Globus pallidus (tissue), 1 donor: ENCODE measurements around the gene VPS33B.
"Not testable (repeated sequence)": the region's sequence is repeated elsewhere in the genome, so short reads cannot be mapped to it uniquely, and the experiment has no call there.

ENCODE experiments used
- DNase-seq: peaks from one replicate; pipeline ENCODE4 v3.0.0-alpha.2; 2015; ENCODE audit warnings: low spot score

The VPS33B gene

DNA sequence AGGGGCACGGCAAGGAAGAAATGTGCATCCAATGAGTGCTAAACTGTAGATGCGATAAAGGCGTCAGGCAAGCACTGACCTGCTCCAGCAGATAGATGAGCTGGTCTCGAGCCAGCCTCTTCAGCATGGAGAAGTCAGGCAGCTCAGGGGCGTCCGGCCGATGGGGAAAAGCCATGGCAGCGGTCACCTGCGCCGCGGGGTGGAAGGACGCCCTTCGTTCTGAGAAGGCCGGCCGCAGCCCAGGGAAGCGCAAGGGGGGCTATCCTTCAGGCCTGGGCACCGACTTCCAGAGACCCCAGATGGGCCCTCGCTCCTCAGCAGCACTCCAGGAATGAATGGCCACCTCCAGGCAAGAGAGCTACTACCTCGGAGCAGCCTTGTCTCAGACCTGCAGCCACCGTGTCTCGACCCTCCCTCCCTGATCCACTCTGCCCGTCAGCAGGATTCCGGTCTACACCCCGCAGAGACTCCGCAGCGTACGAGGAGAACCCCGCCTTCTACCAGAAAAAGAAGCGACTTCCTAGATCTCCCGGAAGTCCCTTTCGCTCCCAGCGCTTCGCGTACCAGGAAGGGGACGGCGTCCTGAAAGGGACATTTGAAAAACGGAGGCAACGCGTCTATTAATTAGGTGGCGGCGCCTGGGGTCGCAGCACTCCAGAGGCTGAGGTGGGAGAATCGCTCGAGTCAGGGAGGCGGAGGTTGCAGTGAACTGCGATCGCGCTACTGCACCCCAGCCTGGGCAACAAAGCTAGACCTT lies at the start of gene VPS33B:
VPS33B (minus strand) TSS at position 520 of the 757 bp plus-strand sequence; CDS start at position 175, 345 bp downstream.
- peak; percentile 86 for DNase-seq

DNA sequence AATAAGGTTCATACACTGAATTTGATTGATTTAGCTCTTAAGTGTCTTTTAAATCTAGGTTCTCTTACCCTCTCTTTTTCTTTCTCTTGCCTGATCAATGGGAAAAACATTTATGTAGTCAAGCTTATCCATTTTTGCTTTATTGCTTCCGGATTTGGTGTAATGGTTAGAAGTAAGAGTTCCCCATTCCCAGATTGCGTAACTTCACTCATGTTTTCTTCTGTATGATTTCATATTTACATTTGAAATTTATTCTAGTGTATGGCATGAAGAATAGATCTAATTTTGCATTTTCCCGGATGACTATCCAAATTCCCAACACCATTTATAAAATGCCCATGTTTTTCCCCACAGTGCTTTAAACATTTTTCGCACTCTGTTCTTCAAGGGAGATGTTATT lies 49.8 kb upstream of the VPS33B start:
- no peak for DNase-seq

DNA sequence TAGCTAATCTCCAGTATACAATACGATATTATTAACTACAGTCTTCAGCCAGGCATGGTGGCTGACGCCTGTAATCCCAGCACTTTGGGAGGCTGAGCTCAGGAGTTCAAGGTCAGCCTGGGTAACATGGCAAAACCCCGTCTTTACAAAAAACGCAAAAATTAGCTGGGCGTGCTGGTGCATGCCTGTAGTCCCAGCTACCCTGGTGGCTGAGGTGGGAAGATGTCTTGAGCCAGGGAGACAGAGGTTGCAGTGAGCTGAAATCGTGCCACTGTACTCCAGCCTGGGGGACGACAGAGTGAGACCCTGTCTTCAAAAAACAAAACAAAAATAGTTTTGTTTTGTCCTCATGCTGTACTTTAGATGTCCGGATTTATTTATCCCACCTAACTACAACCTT lies 48.5 kb upstream of the VPS33B start:
- no peak for DNase-seq

DNA sequence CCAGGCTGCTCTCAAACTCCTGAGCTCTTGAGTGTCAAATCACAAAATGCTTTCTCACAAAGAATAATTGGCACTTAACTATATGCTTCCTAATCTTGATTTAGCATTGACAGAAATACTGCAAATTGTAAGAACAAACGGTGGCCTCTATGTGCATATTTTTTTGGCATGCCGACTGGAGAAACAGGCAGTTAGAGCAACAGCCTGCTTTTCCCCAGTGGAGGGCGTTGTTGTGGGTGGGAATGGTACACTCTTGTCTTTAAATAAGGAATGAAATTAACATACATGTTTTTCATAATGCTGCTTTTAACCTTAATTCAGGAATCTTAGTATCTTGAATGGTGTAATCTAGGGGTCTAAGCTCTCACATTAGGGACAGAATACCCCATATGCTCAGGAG lies 46.6 kb upstream of the VPS33B start:
- DNase-seq, result no peak

DNA sequence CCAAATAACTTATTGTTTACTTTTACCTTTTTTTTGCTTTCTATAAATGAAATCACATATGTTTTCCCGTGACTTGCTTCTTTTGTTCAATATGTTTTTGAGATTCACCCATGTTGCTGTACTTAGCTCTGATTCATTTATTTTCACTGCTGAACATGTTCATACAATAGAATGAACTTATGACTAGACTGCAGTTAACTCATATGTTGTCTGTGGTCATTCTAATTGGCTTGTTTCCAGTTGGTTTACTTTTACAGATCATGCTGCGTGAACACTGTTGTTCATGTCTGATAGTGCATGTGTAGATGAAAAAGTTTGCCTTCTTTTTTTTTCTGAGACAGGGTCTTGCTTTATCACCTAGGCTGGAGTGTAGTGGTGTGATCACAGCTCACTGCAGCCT lies 46.0 kb upstream of the VPS33B start:
- DNase-seq, result no peak

DNA sequence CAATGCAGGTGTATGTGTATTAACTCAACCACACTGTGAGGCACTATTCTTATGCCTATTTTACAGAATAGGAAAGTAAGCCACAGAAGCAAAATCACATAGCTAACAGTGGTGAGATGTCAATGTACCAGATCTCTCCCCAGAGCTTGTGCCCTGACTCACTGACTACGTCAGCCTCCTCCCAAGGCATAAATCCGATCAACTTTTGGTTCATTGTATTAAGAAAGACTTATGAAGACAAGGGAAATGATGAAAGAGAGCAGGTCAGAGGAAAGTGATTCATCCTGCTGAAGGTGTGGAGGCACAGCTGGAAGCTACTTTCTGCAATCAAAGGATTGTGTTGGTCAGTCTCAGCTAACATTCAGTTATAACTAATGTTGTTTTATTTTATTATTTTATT lies 44.6 kb upstream of the VPS33B start:
- DNase-seq, result no peak

DNA sequence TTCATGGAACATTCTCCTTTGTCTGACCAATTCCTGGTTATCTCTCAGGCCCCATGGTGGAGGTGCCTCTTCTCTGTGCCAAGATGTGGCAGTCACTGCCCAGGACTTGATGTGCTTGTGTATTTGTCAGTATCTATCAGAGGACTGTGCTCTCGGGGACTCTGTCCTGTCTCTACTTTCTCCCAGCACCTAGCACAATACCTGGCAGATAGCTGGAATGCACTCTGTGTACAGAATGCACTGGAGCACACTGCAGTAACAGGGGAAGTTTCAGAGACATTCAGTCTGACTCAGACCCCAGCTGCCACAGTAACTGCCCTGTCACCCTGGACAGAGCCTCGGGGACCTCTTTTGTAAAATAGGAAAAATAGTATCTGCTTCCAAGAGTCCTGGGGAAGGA lies 43.1 kb upstream of the VPS33B start:
- no peak for DNase-seq

DNA sequence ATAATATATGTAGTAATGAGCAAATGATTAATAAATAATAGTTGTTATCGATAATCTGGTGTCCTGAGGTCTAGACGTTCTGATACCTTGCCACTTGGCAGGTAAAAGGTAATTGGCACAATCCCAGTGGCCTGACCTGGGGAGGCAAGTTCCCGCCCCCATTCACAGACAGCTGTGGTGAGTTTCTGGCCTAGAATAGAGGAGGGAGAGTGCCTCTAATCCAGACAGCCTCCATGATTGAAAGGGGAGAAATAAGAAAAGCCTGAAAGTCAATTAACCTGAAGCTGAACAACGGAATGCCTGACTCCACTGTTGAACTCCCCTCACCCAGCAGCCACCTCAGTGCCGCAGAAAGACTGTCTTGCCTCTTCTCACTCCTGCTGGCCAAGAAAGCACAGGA lies 39.6 kb upstream of the VPS33B start:
- DNase-seq, result no peak

DNA sequence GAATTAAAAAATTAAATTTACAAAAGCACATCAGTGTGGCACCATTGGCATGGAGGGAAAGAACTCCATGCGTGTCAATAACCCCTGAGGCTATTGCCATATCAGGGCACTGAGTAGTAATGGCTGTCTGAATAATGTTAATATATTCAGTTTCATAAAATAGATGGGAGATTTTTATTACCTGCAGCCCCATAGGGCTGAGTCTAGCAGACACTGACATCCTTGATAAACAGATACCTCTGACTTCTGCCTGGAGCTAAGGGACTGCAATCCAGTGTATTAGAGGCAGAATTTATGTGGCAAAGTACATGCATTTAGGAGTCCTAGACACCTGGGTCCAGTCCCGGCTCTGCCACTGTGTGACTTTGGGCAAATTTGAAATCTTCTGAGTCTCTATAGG lies 38.8 kb upstream of the VPS33B start:
- no peak for DNase-seq

DNA sequence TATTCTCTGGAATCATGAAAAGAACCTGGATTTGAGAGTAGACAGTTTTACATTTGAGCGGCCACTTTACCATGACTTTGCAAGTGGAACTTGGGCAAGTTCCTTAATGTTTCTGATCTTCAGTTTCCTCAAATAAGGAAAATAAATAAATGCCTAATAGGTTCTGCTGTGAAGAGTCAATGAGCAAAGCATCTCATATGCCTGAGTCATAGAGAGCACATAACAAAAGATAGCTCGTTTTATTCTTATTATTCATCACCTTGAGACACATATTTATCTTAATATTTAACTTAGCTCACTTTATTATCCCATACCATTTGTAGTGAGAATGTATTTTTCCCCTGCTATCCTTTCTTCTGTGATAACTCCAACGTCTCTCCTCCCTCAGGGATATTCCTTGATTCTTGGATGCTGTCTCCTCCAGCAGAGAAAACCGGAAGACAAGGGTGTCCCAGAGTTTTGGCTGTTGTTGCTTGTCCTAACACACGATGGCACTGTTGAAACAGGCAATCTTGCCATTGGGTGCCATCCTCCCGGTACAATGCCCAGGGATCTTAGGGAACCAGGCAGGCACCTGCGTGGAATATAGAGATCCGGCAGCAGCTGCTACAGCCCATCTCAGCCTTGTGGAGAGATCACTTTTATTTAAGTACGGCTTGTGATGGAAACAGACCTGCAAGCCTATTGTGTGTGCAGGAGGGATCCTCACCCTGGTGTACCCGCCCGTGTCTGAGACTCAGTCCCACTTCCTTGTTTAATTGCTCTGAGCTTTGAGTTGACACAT lies 33.3 kb upstream of the VPS33B start:
- peak; percentile 75 for DNase-seq

DNA sequence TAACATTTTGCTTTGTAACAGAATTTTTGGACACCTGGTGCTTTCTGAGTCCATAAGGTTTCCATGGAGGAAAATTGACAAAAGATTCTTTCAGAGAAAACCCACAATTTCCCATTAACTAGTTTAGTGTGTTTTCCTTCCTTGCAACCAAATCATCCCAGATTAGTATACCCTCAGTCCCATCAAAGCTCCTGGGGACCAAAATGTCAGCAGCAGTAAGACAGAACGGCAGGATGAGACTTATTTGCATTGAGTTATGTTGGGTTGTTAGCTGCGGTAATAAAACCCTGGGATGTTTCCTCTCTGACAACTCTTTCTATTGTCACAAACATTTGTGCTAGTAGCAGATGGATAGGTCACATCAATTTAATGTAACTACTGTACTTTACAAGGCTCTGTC lies 32.4 kb upstream of the VPS33B start:
- no peak for DNase-seq

DNA sequence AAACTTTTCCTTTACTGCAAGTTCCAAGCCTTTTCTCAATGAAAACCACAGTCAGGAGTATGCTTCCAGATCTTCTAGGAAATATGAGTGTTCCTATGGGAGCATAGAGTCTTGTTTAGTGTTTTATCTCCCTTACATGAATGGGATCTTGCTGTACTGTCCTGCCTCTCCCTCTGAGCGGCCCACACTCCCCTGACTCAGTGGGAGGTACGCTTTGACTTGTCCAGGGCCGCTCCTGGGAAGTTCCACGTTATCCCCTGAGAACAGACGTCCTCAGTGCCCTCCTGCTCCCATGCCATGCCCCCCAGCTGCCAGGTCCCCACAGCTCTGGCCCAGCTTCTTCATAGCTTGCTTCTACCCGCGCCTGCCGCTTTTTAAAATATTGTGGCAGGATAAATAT lies 28.9 kb upstream of the VPS33B start:
- DNase-seq, result no peak

DNA sequence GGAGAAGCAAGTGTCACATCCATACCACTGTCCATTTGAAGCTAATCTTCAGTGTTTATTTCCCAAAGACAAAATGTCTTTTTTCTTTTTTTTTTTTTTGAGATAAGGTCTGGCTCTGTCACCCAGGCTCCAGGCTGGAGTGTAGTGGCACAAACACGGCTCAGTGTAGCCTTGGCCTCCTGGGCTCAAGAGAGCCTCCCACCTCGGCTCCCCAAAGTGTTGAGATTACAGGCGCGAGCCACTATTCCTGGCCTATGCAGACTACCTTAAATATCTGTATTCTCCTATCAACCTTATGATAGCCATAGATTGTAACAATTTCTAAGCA lies 27.7 kb upstream of the VPS33B start:
- no peak for DNase-seq

DNA sequence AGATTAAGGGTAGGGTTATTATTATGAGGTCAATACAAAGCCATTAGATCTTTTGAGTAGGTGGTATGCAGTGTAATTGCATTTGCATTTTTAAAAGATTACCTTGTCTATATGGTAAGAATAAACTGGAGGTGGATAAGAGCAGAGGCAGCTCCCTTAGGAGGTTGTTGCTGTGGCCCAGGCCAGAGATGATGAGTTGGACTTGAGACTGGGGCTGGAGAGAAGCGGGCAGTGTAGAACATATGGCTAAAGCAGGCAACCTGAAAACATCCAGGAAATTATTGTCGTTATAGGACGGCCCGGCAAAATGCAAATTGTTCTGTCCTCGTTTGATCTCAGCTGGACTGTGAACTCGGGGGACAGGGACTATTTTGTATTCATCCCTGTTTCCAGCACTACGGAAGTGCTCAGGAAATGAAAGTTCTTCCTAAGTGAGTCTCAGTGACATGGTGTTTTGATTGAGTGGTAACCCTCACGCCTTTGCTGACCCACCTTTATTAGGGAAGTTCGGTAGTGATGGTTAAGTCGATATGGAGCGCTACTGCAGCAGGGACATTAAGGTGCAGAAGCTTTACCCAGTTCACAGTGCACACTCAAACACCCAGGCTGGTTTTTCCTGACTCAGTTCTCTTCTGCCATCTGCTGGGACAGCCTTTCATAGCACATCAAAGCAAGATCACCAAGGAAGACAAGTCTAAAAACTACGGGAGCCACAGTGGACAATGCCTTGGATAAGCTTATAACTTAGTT lies 27.2 kb upstream of the VPS33B start:
- peak; percentile 73 for DNase-seq

DNA sequence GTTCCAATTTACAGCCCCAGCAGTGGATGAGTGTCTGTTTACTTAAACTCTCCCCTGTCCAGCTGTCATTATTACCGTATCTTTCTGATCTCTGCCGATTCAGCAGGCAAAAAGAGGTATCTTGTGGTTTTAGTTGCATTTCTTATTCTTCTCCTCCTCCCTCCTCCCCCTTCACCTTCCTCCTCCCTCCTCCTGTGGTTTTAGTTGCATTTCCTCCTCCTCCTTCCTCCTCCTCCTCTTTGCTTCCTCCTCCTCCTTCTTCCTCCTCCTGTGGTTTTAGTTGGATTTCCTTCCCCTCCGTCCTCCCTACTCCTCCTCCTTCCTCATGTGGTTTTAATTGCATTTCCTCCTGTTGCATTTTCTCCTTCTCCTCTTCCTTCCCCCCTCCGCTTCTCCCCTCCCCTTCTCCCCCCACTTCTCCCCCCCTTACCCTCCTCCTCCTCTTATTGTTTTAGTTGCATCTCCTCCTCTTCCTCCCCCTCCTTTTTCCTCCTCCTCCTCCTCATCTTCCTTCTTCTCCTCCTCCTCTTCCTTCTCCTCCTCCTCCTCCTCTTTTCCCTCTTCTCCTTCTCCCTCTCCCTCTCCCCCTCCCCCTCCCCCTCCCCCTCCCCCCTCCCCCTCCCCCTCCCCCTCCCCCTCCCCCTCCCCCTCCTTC lies 25.3 kb upstream of the VPS33B start:
- no peak for DNase-seq

DNA sequence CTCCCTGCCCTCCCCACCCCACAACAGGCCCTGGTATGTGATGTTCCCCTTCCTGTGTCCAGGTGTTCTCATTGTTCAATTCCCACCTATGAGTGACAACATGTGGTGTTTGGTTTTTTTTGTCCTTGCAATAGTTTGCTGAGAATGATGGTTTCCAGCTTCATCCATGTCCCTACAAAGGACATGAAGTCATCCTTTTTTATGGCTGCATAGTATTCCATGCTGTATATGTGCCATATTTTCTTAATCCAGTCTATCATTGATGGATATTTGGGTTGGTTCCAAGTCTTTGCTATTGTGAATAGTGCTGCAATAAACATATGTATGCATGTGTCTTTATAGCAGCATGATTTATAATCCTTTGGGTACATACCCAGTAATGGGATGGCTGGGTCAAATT lies 23.7 kb upstream of the VPS33B start:
- not testable (repeated sequence) for DNase-seq

DNA sequence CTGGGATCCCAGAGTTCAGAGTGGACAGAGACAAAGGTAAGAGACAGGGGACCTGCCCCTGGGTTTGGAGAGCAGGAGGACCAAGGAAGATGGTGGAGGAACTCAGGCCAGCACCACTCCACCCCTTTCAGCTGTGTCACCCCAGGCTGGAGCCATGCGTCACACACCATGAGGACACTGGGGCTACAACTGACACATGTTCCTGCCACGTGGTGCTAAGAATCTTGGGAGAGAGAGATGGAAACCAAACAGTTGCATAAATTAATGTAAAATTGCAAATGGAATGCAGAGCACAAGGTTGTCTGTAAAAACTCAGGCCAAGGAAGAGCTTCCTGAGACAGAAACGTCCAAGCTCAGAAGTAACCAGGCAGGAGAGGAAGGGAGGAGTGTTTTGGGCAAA lies 22.7 kb upstream of the VPS33B start:
- no peak for DNase-seq

DNA sequence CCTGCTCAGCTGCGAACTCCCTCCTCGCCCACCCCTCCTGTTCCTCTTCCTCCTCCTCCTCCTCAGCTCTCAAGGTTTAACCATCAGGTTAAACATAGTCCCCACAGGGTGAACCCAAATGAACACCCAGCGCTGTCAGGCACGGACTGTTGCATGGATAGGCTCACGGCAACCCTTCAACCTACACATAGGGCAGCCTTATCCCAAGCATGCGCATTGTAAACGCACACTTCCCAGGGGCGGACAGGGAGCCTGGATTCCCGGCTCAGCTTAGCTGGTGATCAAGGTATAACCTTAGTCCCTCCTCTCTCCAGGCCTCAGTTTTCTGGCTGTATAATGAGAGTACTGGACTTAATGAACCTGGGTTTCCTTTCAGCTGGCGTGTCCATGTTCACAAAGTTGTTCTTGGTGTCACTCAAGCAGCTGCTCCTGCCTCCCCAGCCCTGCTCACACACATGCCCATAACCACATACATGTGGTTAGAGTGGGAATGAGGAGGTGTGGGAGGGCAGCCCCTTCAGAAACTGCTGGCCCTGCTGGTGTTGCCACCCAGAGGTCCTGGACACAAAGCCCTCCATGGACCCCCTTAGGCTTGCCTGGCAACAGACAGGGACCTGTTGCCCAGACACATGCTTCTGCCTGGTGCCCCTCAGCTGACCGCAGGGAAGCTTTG lies 20.9 kb upstream of the VPS33B start:
- DNase-seq, result no peak

DNA sequence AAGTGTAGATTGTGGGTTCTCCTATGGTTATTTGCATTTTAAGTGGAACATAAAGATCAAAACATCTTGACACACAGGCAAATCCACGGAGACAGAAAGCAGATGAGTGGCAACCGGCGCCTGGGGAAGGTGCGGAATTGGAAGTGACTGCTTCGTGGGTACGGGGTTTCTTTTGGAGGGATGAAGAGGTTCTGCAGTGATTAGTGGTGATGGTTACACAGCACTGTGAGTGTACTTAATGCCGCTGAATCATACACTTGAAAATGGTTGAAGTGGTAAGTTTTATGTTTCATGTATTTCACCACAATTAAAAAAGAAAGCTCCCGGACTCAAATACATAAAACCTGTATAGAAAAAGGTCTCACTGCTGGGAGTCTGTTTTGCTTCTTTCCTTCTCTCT lies 18.5 kb upstream of the VPS33B start:
- DNase-seq, result no peak

DNA sequence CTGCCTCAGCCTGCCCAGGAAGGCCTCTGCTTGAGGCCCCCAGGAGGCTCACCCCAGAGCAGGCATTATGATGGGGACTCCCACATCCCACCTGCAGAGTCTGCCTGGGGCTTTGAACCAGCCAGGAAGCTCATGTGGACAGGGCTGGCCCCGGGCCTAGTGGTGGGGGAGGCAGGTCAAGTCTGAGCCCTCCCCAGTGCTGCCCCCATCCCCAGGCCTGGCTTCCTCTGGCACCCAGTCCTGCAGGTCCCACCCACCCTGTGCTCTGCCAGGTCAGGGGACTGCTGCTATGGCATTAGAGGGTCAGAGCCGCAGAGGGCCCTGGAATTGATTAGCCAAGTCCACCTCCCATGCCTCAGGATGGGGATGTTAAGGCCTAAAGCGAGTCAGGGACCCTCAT lies 17.6 kb upstream of the VPS33B start:
- DNase-seq, result no peak

DNA sequence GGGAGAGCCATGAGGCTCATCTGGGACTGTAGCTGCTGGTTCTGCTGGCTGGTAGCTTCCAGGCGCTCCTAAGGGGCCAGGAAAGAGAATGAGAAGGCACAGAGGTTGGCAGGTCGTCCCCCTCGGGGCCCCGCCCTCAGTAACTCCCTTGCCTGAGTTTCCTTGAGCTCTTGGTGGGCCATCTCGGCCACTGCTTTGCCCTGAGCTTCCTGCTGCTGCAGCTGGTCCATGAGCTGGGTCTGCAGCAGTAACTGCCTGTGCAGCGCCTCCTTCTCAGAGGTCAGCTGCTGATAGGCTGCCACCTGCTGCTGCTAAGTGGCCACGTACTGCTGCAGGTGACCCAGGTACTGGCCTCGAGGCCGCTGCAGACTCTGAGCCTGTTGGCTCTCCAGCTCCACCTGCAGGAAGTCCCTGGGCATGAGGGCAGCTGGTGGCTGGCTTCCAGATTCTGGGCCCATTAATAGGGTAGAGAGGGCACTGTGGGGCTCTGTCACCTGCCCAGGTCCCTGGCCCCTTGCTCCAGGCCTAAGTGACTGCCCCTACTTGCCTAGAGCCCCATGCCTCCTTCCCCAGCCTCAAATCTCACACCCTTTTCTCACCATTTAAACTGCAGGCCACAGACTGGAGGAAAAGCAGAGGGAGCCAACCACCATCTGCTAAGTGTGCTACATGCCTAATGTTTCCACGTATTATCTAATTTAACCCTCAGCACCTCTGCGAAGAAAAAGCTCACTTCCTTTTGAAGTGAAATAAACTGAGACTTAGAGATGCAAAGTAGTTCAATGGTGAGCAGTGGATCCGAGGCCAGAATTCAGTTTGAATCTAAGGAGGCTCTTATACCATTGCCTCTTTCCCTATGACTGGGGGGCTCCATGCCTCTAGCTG lies 10.8 kb upstream of the VPS33B start:
- no peak for DNase-seq
